Measurements from ENCODE around the gene GAS6.
"Not testable (repeated sequence)": the region's sequence is repeated elsewhere in the genome, so short reads cannot be mapped to it uniquely, and the experiment has no call there.

Gene GAS6

DNA sequence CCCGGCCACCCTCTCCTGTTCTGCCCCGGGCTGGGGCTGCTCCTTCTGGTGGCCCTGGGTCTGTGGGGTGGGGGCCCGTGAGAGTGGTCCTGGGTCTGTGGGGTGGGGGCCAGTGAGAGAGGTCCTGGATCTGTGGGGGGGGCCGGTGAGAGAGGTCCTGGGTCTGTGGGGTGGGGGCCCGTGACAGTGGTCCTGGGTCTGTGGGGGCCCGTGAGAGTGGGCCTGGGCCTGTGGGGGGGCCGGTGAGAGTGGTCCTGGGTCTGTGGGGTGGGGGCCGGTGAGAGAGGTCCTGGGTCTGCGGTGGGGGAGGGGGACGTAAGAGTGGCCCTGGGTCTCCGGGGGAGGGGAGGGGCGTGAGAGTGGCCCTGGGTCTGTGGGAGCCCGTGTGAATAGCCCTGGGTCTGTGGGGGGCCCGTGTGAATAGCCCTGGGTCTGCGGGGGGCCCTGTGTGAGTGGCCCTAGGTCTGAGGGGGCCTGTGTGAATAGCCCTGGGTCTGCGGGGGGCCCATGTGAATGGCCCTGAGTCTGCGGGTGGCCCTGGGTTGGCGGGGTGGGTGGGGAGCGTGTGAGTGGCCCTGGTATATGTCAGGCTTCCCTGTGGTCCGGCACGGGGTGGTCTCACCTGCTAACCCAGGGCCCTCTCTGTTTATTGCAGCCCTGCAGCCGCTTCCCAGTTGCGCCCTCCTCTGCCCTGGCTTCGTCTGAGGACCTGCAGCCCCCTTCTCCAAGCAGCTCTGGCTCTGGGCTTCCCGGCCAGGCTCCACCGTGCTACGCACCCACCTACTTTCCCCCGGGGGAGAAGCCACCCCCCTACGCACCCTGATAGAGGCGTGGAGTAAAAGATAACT is 52.6 kb downstream of the GAS6 start:
- DNase-seq (ENCODE audit: low read depth in 4 of 4, low spot score in 1 of 4), result no peak

DNA sequence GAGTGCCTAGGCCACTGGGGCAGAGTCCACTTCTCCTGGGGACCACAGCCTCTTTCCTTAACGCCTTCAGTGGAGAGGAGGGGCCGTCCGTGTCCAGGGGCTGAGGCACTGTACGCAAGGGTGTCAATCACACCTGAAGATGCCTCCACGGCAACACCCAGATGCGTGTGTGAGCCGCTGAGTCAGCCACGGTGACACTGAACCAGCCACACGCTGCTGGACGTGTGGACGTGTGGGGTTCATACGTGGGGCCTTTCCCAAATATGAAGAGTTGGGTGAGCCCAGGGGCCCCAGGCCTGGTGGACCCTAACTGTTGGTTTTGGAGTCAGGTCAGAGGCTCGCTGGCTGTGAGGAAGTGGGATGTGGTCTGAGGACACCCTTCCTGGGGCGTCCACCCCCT is 53.2 kb downstream of the GAS6 start:
- DNase-seq (ENCODE audit: low read depth in 4 of 4, low spot score in 1 of 4), result no peak

DNA sequence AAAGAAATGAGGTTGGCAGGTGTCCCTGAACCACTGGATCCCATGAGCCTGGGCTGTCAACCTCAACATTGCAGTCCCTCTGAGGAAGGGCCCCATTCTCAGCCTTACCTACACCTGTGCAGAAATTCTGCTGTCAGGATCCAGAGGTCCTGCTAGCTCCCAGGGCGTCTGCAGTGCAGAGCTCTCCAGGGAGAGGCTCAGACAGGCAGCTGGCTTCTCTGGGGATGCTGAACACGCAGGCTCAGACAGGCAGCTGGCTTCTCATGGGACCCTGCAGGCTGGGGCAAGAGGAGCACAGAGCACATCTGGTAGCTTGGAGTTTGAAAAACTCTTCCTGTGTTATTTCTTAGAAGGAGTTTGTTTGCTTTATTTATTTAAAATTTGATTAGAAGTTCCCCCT is 53.9 kb downstream of the GAS6 start:
- DNase-seq (ENCODE audit: low read depth in 4 of 4, low spot score in 1 of 4), result no peak

DNA sequence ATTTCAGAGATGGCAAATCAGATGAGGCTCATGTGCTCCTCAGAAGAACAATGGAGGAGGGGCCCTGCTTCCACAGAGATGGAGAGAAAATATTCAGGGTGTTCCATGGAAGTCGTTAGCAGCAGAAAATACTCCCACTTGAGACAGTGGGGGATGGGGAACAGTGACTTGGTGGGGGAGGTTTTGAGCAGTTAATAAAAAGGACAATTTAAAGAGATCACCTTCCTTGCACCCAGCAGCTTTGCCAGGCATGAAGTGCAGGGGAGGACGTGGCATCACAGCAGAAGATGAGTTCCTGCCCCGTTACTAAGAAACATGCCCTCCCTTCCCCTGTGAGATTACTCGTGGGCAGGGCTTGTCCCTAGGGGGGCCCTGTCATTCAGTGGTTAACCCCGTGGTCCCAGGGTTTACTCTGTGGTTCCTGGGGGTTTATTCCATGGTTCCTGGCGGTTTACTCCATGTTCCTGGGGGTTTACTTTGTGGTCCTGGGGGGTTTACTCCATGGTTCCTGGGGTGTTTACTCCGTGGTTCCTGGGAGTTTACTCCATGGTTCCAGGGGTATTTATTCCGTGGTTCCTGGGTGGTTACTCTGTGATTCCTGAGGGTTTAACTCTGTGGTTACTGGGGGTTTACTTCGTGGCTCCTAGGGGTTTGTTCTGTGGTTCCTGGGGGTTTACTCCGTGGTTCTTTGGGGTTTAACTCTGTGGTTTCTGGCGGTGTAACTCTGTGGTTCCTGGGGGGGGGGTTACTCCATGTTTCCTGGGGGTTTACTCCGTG is 55.6 kb downstream of the GAS6 start:
- no peak for DNase-seq (ENCODE audit: low read depth in 4 of 4, low spot score in 1 of 4)

DNA sequence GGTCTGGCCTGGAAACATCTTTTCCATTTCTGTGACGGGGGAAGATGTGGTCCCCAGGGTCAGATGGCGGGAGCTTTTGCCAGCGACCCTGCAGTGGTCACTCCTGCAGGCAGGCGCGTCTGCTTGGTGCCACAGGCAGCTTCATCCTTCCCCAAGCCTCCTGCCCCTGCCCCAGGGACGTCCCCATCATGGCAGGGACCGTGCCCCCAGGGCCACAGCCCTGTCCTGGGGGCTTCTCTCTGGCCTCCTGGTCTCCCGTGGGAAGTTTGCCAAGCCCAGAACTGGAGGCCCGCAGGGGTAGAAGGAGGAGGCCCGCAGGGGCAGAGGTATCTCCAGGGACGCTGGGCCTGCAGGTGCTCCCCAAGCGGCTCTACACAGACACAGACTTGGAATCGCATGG is 57.4 kb downstream of the GAS6 start:
- no peak for DNase-seq (ENCODE audit: low read depth in 4 of 4, low spot score in 1 of 4)

DNA sequence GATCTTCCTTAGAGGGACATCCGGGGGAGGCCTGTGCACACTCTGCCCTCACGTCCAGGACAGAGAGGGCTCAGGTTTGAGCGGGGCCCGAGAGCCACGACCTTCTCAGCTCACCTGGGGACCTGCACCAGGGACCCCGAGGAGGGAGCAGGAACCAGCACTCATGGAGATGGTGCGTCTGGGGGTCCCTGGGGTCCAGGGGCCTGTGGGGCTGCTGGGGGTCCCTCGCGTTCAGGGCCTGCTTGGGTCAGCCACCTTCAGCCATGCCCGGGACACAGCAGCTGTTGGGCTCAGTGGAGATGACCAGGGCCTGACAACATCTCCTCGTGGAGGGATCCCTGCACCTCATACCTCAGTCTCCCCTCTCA is 57.8 kb downstream of the GAS6 start:
- DNase-seq (ENCODE audit: low read depth in 4 of 4, low spot score in 1 of 4), result no peak

DNA sequence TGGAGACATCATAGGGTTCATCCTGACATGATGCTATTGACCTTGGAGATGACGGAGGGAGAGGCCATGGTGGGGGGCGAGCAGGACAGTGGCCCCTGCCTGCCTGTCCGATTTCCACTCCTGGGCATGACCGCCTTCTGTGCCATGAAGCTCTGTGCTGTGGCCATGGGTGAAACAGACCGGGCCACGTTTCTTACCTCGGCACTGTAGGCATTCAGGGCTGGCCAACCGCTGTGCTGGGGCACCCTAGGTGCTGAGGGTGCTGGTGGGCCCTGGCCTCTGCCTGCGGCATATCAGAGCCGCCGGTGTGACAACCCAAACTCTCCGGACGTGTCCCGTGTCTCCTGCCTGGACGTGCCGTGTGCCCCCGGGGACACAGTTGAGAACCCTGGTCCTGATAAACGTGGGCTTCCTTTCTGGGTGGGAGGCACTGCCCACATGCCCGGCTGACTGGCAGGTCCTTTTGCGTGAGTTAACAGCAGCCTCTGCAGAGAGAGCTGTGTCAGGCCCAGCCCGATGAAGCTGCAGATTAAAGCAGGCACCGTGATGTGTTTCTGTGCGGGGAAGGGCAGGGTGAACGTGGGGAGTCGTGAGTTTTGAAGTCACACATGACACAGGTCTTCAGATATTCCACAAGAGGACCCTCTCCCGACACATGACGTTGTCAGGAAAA is 58.3 kb downstream of the GAS6 start:
- DNase-seq (ENCODE audit: low read depth in 4 of 4, low spot score in 1 of 4), result no peak

DNA sequence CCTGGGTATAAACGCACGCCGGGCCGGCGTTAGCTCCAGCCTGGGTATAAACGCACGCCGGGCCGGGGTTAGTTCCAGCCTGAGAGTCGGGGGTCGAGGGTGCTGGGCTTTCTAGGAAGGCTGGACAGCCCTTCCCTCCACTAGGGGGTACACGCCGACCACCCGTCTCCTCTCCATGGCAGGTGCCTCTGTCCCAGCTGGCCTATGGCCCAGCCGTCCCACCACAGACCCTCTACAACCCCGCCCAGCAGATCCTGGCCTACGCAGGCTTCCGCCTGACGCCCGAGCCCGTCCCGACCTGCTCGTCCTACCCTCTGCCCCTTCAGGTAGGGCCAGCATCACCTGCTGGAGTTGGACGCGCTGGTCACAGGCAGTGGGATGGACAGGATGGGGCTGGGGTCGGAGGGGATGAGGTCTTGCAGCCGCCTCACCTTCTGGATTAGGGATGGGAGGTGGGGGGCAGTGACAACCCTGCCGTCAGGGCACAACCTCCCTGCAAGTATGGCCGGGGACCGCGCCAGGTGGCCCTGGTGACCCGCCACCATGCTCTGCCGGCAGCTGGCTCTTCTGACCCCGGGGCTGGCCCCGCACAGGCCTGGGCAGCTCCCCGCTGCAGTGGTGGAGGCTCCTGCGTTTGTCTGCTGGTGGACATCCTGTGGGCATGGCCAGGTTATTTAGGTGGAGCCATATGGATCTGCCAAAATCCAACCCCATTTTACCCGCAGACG is 59.0 kb downstream of the GAS6 start:
- no peak for DNase-seq (ENCODE audit: low read depth in 4 of 4, low spot score in 1 of 4)

DNA sequence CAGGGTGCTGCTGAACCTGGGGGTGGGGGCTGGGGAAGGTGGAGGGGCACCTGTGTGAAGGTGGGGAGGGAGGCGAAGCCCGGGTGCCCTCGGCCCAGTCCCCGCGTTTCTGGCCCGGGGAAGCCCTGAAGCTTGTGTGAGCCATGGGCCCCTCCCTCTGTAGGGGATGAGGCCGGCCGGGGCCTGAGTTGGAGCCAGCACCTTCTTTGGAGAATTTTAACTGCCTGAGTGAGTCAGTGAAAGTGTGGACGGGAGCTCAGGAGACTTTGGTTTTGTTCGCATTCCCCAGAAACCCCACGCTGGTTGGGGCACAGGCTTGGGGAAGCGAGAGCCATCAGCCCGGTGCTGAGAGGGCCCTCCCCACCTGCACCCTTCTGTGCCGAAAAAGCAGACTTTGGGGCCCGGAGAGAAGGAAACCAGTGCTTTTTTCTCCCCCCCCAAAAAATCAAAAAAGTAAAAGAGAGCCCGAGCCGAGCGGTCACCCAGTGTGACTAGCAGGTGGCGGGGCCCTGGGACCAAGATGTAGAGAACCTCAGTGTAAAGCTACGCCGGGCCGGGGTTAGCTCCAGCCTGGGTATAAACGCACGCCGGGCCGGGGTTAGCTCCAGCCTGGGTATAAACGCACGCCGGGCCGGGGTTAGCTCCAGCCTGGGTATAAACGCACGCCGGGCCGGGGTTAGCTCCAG is 59.7 kb downstream of the GAS6 start:
- no peak for DNase-seq (ENCODE audit: low read depth in 4 of 4, low spot score in 1 of 4)

DNA sequence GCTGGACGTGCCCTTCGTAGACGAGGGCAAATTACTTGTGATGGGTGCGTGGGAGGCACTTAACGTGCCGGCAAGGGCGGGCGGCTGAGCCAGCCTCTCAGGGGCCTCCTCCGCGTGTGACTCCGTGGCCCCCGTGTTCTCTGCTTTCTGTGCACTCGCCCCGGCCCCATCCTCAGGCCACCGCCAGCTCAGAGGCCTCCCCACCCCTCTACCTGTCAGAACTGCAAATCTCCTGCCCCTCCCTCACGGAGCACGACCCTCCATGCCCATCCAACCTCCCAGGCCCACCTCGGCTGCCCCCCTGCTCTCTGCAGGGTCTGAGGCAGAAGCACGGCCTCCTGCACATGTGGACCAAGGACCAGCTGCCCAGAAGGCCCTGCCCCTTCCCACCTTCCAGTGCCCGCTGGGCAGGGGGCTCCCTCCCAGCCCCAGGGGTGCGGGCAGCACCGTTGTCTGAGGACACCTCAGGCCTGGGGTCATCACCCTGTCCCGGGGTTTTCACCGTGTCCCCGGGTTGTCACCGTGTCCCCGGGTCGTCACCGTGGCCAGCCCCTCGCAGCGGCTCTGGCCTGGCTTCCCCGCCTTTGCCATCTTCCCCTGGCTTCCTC is 60.4 kb downstream of the GAS6 start:
- no peak for DNase-seq (ENCODE audit: low read depth in 4 of 4, low spot score in 1 of 4)

DNA sequence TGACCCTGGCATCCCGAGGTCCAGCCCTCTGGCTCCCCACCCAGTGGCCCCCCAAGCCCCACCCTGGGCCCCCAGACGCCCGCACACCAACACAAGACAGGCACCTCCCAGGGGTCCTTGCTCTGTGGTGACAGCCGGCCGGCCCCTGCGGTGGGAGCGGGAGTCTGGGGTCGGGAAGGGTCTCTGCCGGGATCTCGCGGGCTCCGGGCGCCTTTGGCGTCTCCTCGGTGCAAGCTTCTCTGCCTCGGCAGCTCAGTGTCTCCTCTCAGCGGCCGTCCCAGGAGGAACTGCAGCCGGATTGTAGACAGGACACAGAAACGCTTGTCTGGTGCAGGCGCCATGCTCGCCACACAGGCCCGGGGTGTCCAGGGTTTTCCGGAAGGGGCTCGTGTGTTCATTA is 61.1 kb downstream of the GAS6 start:
- DNase-seq (ENCODE audit: low read depth in 4 of 4, low spot score in 1 of 4), result no peak

DNA sequence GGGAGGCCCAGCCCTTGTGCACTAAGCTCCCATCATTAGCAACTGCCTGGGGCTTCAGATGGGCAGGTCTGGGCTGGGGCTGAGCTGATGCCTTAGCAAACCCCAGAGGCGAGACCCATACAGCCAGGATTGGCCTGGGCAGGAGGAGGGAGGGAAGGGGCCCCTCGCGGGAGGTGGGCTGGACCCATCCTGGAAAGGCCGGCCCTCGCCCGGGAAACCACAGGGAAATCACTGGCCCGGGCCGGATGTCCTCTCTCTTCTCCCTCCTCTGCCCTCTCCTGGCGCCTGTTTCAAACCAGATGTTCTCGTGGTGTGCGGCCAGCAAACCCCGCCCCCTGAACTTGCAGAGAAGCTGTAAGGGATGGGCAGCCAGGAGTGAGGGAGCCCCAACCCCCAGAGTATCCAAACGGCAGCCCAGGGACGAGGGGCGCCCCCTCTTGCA is 61.8 kb downstream of the GAS6 start:
- no peak for DNase-seq (ENCODE audit: low read depth in 4 of 4, low spot score in 1 of 4)

DNA sequence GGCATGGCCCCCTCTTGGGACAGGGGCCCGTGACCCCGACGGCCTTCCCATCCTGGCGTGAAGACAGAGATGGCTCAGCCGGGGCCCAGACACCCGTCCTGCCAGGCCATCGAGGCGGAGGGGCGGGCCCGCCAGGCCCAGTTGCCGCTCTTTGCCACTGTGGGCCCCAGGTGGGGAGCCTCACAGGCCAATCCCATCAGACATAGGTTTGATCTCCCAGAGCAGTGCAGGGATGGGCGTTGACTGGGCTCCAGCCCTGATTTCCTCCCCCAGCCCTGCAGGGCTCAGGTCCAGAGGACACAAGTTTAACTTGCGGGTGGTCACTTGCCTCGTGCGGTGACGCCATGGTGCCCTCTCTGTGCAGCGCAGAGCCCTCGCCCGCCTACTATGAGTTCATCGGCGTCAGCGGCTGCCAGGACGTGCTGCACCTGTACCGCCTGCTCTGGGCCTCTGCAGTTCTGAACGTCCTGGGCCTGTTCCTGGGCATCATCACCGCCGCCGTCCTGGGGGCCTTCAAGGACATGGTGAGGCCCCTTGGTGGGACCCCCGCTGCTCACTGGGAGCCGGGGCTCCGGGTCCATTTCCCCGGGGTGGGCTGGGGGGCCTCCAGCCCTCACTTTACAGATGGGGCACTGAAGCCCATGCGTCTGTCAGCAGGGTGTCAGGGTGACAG is 62.5 kb downstream of the GAS6 start:
- no peak for DNase-seq (ENCODE audit: low read depth in 4 of 4, low spot score in 1 of 4)

DNA sequence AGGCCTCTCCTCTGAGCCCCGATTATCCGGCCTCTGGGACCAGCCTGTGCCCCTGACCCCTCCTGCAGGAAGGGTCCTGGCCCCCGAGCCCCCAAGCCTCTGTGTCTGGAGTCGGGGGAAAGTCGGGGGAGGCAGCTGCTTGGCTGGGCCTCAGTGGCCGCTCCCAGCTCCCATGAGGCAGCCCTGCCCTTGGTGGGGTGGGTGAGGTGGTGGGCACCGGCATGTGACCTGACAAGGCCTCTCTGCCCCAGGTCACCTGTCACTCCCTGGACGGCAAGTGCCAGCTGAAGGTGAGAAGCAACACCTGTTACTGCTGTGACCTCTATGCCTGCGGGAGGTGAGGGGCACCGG is 63.3 kb downstream of the GAS6 start:
- no peak for DNase-seq (ENCODE audit: low read depth in 4 of 4, low spot score in 1 of 4)

DNA sequence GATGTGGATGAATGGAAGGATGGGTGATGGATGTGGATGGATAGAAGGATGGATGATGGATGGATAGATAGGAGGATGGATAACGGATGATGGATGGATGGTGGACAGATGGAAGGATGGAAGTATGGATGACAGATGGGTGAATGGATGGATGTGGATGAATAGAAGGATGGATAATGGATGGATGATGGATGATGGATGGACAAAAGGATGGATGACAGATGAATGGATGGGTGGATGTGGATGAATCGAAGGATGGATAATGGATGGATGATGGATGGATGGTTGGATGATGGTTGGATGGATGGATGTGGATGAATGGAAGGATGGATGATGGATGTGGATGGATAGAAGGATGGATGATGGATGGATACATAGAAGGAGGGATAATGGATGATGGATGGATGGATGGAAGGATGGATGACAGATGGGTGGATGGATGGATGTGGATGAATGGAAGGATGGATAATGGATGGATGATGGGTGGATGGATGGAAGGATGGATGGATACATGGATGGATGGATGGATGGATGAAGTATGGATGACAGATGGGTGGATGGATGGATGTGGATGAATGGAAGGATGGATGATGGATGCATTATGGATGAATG is 65.6 kb downstream of the GAS6 start:
- no peak for DNase-seq (ENCODE audit: low read depth in 4 of 4, low spot score in 1 of 4)

DNA sequence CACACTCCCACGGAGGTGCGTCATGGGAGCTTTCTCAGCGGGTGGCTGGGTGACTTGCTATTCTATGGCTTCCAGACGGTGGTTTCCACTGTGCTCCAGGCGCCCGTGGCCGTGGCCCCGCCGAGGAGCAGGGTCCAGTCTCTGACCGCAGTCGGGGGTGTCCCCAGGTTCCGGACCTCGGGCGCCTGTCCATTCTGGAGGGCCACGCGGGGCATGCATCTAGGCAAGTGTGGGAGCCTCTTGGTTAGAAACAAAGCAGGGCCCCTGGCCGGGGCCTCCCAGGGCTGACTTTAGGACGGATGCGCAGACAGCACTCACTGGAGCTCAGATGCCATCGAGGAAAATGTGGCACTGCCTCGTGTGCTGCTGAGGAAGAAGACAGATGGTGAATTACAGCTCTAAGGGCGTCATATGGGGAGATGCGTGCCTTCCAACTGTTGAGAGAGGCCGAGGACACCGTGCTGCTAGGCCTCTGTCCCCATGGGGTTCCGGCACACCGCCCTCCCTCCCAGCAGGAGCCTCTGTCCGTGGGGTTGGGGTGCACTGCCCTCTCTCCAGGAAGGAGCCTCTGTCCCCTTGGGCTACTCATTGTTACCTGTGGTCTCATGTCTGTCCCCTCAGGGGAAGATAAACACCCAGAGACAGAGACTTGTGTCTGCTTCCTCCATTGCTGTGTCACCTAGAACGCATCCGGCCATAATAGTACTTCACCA is 66.8 kb downstream of the GAS6 start:
- DNase-seq (ENCODE audit: low read depth in 4 of 4, low spot score in 1 of 4), result no peak

DNA sequence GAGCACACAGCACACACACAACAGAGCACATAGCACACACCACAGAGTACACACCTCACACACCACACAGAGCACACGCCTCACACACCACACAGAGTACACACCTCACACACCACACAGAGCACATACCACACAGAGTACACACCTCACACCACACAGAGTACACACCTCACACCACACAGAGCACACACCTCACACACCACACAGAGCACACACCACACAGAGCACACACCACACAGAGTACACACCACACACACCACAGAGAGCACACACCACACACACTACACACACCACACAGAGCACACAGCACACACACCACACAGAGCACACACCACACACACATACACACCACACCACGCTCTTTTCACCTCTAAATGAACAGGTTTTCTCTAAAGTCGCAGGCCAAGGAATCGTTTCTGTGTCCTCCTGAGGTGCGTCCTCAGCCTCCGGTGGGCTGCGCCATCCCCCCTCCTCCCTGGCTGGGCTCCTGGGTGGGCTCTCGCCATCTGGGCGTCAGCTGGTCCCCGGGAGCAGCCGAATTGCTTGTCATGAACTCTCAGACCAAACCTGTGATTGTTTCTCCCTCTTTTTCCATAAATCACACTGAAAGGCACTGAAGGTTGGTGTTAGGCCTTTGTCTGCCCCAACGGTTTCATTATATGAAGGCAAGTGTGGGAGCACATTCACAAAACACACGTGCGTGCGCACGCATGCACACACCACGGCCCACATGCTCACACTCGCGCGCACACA is 67.5 kb downstream of the GAS6 start:
- no peak for DNase-seq (ENCODE audit: low read depth in 4 of 4, low spot score in 1 of 4)

DNA sequence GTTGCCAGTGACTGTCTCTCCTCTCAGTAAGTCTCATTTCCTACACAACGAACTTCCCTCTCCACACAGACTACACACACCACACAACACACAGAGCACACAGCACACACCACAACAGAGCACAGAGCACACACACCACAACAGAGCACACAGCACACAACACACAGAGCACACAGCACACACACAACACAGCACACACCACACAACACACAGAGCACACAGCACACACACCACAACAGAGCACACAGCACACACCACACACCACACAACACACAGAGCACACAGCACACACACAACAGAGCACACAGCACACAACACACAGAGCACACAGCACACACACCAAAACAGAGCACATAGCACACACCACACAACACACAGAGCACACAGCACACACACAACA is 68.5 kb downstream of the GAS6 start:
- DNase-seq (ENCODE audit: low read depth in 4 of 4, low spot score in 1 of 4), result not testable (repeated sequence)

Measured in stimulated activated CD4-positive, alpha-beta T cell treated with anti-CD3 and anti-CD28 coated beads, Interleukin-1b, Interleukin-23, amount 100 ng/mL, for 24 hours (primary cell).